Psoas muscle (tissue), 8 donors: Measurements from ENCODE around the gene CEMP1. TPM values are rescaled to one million over a fixed set of nuclear protein-coding genes. Genes with fewer than 3 reads are reported as not detected.
A peak's percentile ranks its signal among the peaks of the same experiment; 100 is the strongest.

Experiments used
- ATAC-seq, 4 donors: fragments of 200-7000 bp; cut with Tn5 transposase; one replicate each; pipeline ENCODE4 v1.9.1; 2020; ENCODE audit warnings: moderate library complexity in 3 of 4, mild to moderate bottlenecking in 2 of 4
- DNase-seq, 2 donors: peaks; one replicate each; pipeline ENCODE4 v3.0.0-alpha.2; 2020
- H3K27ac ChIP-seq: fragments of 200-600 bp; one replicate; pipeline ENCODE4 v1.8.0; 2022
- H3K27me3 ChIP-seq, 3 donors: fragments of 200-600 bp in 1 of 3; one replicate each; pipeline versions ENCODE4 v1.6.1 to v1.8.0; 2013 to 2022; ENCODE audit warnings: low read length in 2 of 3, mild to moderate bottlenecking in 2 of 3, moderate library complexity in 1 of 3; ENCODE audit not compliant: insufficient read depth in 3 of 3
- H3K36me3 ChIP-seq, 2 donors: fragments of 200-600 bp in 1 of 2; one replicate each; pipeline versions ENCODE4 v1.6.1 to v1.8.0; 2013 to 2022; ENCODE audit warnings: low read depth in 1 of 2, mild to moderate bottlenecking in 1 of 2, moderate library complexity in 1 of 2; ENCODE audit not compliant: insufficient read depth in 1 of 2
- H3K4me1 ChIP-seq: fragments of 200-600 bp; one replicate; pipeline ENCODE4 v1.8.0; 2022
- H3K4me3 ChIP-seq: fragments of 200-600 bp; one replicate; pipeline ENCODE4 v1.8.0; 2022; ENCODE audit warnings: mild to moderate bottlenecking
- H3K9me3 ChIP-seq: fragments of 200-600 bp; one replicate; pipeline ENCODE4 v1.8.0; 2022
- WGBS, 3 donors: extraction: QIAGEN DNeasy Blood & Tissue Kit; methylation state at CpG; one replicate each; pipeline versions ENCODE4 v1.1.6 to v1.1.7; 2013; 5-methylcytosine and 5-hydroxymethylcytosine counted together
- intact Hi-C, 2 donors: fragments of 100-400 bp; cut with DNase I; formaldehyde crosslinking; loops; one replicate each; pipeline versions ENCODE4 v1.11.0 to v1.14.2; 2022
- polyA plus RNA-seq, 3 donors: library from polyadenylated mRNA; stranded (reverse); fragments of 200-250 nt; gene quantifications; one replicate each; pipeline ENCODE4 v1.2.3, GENCODE V29; 2013
- total RNA-seq, 4 donors: library from RNA; stranded (reverse); fragmentation: NEBNext Ultra II Directional in 2 of 4; extraction: Animal tissue kit (Norgen Biotek cat#: 25700) in 2 of 4; gene quantifications; one replicate each; pipeline versions ENCODE4 v1.2.1 to v1.2.4, GENCODE V29; 2021 to 2023
- TF ChIP-seq, protein P1 (sequence below): fragments of 200-600 bp; IDR thresholded peaks from one replicate; pipeline ENCODE4 v1.8.0; 2022; ENCODE audit warnings: antibody characterized with exemption
- donor health status: healthy with polysubstance abuse.
- donor health status: DM: no; HTN: no; CAD: no; lungs with moderate emphysema.
- donor health status: Bipolar disorder and iron deficiency.
- donor health status: healthy.
- donor health status: DM: yes; HTN: yes; CAD: no.
- donor health status: DM: no; HTN: no; CAD: no.
- donor health status: DM: no; HTN: no; CAD: no.
- donor health status: DM: yes; HTN: yes; CAD: no.

Gene CEMP1
- total and polyA plus RNA-seq, 7 donors, result 0.16 to 0.32 (median 0.20) TPM; not detected in 3

DNA sequence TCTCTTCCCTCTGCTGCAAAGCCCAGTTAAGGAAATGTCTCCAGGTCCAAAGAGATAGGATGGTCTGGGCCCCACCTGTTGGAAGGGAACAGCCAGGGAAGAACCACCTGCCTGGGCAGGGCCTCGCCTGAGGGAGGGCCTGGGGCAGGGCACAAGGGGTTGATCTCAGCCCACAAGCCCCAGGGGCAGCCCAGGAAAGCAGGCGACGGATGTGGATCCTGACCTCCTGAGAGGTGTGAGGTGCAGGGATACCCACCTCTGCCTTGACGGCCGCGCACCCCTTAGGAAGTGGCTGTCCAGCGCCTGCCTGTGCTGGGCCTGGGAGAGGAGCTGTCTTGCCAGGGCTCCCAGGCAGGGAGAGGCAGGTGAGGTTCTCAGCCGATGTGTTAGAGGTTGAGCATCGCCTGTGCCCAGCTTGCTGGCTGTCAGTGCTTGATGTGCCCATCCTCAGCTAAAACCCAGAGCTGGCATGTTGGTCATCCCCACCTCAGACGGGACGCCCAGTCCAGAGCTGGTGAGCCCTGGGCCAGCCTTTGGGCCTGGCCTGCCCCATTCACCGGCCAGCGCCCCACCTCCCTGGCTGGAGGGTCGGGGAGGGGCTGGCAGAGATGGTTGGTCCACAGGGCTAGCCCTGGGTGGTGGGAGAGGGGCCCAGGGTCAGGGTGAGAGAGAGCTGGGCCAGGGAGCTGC is 434 bp downstream of the CEMP1 start:
- ATAC-seq (no peak), DNase-seq (peak; percentile 20 to 55)
- Histone ChIP-seq H3K27me3 (no peaks in the 10 kb centered on the region), H3K36me3 (peaks cover 0 to 33% of the 10 kb centered on the region in 2 donors), H3K27ac (peak overlapping the region; percentile 92), H3K4me1 (peaks cover 12% of the 10 kb centered on the region), H3K4me3 (peak overlapping the region; percentile 73), H3K9me3 (no peaks in the 10 kb centered on the region)
- 80 to 84% (median 82%) methylated on average over 13 to 14 of the region's 14 CpGs for WGBS, 3 donors
- intact Hi-C loops, result loop anchor here in 1 of 2 donors (10.0 kb wide), 1 partner anchor 64 kb away; no protein-coding TSS in a partner anchor
- TF ChIP-seq, protein P1, sequence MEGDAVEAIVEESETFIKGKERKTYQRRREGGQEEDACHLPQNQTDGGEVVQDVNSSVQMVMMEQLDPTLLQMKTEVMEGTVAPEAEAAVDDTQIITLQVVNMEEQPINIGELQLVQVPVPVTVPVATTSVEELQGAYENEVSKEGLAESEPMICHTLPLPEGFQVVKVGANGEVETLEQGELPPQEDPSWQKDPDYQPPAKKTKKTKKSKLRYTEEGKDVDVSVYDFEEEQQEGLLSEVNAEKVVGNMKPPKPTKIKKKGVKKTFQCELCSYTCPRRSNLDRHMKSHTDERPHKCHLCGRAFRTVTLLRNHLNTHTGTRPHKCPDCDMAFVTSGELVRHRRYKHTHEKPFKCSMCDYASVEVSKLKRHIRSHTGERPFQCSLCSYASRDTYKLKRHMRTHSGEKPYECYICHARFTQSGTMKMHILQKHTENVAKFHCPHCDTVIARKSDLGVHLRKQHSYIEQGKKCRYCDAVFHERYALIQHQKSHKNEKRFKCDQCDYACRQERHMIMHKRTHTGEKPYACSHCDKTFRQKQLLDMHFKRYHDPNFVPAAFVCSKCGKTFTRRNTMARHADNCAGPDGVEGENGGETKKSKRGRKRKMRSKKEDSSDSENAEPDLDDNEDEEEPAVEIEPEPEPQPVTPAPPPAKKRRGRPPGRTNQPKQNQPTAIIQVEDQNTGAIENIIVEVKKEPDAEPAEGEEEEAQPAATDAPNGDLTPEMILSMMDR, result no peak

DNA sequence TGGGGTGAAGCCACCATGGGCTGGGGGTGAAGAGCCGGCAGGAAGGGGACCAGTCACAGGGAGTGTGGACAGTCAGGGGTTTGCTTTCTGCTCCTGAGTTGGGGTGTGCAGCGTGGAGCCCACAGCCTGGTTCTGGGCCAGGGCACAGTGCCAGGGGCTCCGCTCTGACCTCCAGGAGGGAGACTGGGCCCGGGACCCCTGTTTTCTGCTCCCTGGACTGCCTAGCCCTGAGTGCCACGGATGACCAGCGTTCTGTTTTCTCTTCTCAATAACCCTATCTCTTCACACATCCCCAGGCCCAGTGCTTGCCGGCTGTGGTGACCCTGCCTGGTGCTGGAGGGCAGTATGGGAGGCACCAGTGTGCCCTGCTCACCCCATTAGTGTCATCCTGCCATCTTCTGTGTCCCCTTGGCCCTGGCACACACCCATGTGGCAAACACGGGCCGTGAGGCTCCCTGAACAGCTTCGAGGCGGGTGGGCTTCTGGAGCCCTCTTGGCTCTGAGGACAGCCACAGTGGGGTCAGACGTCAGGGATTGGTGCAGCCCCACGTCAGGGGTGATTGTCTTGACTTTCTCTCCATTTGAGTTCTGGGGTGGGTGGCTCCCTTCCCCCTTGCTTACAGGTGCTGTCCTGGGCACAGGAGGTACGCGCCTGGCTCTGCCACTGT is 1.1 kb downstream of the CEMP1 start:
- peaks cover 0 to 39% of the 10 kb centered on the region in 2 donors for H3K36me3 ChIP-seq
- DNase-seq (peak in 1 of 2 donors; percentile 52), ATAC-seq (no peak)
- no peaks in the 10 kb centered on the region for H3K27me3 ChIP-seq
- intact Hi-C loops, result loop anchor here in 1 of 2 donors (10.0 kb wide), 1 partner anchor 65 kb away; no protein-coding TSS in a partner anchor
- WGBS, 3 donors, result 83 to 94% (median 87%) methylated on average over 15 of the region's 15 CpGs
- TF ChIP-seq, protein P1, result no peak
- H3K4me3 ChIP-seq, result no peak overlapping the region
- H3K9me3 ChIP-seq, result no peaks in the 10 kb centered on the region
- H3K4me1 ChIP-seq, result peaks cover 12% of the 10 kb centered on the region
- H3K27ac ChIP-seq, result no peak overlapping the region

DNA sequence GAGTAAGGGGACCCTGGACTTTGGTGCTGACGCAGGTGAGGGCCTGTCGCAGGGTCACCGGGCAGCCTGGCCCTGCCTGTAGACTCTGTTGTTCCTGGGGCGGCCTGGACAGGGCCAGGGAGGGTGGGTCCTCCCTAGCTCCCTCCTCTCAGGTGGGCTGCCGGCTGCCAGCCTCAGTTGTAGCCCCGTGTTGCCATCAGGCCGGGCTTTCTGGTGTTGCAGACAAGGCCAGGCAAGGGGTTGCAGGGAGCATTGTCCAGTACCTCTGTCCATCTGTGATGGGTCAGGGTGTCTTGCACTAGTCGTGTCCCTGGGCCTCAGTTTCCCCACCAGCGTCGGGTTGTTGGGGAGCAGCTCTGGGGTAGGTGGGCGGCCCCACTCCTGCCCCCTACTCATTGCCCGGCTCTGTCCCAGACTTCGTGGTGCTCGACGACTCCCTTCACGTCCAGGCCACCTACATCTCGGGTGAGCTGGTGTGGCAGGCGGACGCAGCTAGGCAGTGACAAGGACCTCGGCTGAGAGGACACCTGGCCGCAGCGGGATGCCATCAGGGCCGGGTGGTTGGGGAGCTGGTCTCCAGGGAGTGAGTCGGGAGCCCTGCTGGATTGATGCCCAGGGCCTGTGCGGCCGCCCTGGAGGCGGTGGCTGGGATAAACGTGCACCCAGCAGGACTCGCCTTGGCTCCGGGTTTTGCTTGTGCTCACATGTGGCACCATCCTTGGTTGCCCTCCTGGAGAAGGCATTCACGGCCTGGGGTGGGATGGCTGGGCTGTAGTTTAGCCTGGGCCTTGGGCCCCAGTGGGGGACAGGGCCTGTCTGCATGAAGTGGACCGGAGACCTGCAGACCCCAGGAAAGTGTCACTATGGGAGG is 1.9 kb downstream of the CEMP1 start:
- H3K36me3 ChIP-seq, result peaks cover 0 to 46% of the 10 kb centered on the region in 2 donors

More for the DNA sequence above, 1.9 kb downstream of the CEMP1 start:
- no peak for ATAC-seq
- Histone ChIP-seq H3K27me3 (no peaks in the 10 kb centered on the region), H3K4me1 (peaks cover 12% of the 10 kb centered on the region), H3K27ac (no peak overlapping the region), H3K9me3 (no peaks in the 10 kb centered on the region), H3K4me3 (no peak overlapping the region)
- DNase-seq, result peak; percentile 20 to 55
- intact Hi-C loops, result no loop called here
- 85 to 89% (median 86%) methylated on average over 32 of the region's 32 CpGs for WGBS, 3 donors
- TF ChIP-seq, protein P1, result no peak
